NOMO-1 treated with dmso at 0.1 percent for 144 hours (cell line): Measurements from ENCODE around the gene XRRA1.

Experiments
- DNase-seq: peaks from one replicate; lab custom pipeline; 2025; ENCODE audit not compliant: unreplicated experiment; lab: John Stamatoyannopoulos, UW

Gene XRRA1

GRCh38 chr11:74952752-74953151, 3.9 kb upstream of the XRRA1 start:
- DNase-seq, result no peak

- DNase-seq, result no peak
Observed at GRCh38 chr11:74951226-74951625, 2.3 kb upstream of the XRRA1 start.

- DNase-seq, result no peak
Observed at GRCh38 chr11:74950374-74950969, 1.6 kb upstream of the XRRA1 start.

GRCh38 chr11:74949753-74950137, 854 bp upstream of the XRRA1 start:
- no peak for DNase-seq

- DNase-seq, result no peak
Observed at GRCh38 chr11:74948546-74948897, 369 bp downstream of the XRRA1 start.

- DNase-seq, result no peak
Observed at GRCh38 chr11:74942073-74942759, 6.7 kb downstream of the XRRA1 start.

GRCh38 chr11:74941492-74941891, 7.4 kb downstream of the XRRA1 start:
- no peak for DNase-seq

GRCh38 chr11:74937696-74938475, 11.0 kb downstream of the XRRA1 start:
- DNase-seq, result no peak

GRCh38 chr11:74936976-74937375, 11.9 kb downstream of the XRRA1 start:
- DNase-seq, result no peak

- DNase-seq, result no peak
Observed at GRCh38 chr11:74936087-74936486, 12.8 kb downstream of the XRRA1 start.

- no peak for DNase-seq
Observed at GRCh38 chr11:74935285-74935684, 13.6 kb downstream of the XRRA1 start.

GRCh38 chr11:74933765-74934164, 15.1 kb downstream of the XRRA1 start:
- no peak for DNase-seq

- DNase-seq, result no peak
Observed at GRCh38 chr11:74932797-74933196, 16.1 kb downstream of the XRRA1 start.

GRCh38 chr11:74932169-74932568, 16.7 kb downstream of the XRRA1 start:
- no peak for DNase-seq

- peak; percentile 12 for DNase-seq
Observed at GRCh38 chr11:74929431-74930363, 19.2 kb downstream of the XRRA1 start.

- no peak for DNase-seq
Observed at GRCh38 chr11:74927496-74927895, 21.4 kb downstream of the XRRA1 start.

- DNase-seq, result no peak
Observed at GRCh38 chr11:74926304-74927030, 22.4 kb downstream of the XRRA1 start.

- no peak for DNase-seq
Observed at GRCh38 chr11:74925281-74925680, 23.6 kb downstream of the XRRA1 start.

- DNase-seq, result no peak
Observed at GRCh38 chr11:74923125-74923524, 25.8 kb downstream of the XRRA1 start.

GRCh38 chr11:74909812-74910211, 39.1 kb downstream of the XRRA1 start:
- no peak for DNase-seq

- no peak for DNase-seq
Observed at GRCh38 chr11:74909385-74909784, 39.5 kb downstream of the XRRA1 start.
